Loucy (cell line): ENCODE results near the gene TMSB4Y.

Experiments
- H2AFZ ChIP-seq: fragments of 200-600 bp; sonication (generic); 2 replicates; pipeline ENCODE4 v1.6.0; 2016; ENCODE audit warnings: antibody characterized with exemption, mild to moderate bottlenecking, low read length, moderate library complexity
- H3F3A ChIP-seq: fragments of 200-600 bp; 2 replicates; pipeline ENCODE4 v1.6.0; 2016; ENCODE audit warnings: antibody characterized with exemption, low read depth, mild to moderate bottlenecking
- H3K27me3 ChIP-seq: fragments of 200-600 bp; sonication (generic); 2 replicates; pipeline ENCODE4 v1.6.1; 2014; ENCODE audit warnings: low read length, mild to moderate bottlenecking; ENCODE audit not compliant: insufficient read depth, poor library complexity, severe bottlenecking
- H3K36me3 ChIP-seq: fragments of 200-600 bp; sonication (generic); 2 replicates; pipeline ENCODE4 v1.6.1; 2016; ENCODE audit warnings: low read length; ENCODE audit not compliant: insufficient read depth
- H3K4me1 ChIP-seq: fragments of 200-600 bp; sonication (generic); 2 replicates; pipeline ENCODE4 v1.5.1; 2014; ENCODE audit warnings: low read length, mild to moderate bottlenecking; ENCODE audit not compliant: insufficient read depth, poor library complexity, severe bottlenecking
- H3K4me2 ChIP-seq: fragments of 200-600 bp; sonication (generic); 2 replicates; pipeline ENCODE4 v1.6.0; 2014; ENCODE audit warnings: antibody characterized with exemption, low read length, low read depth, mild to moderate bottlenecking; ENCODE audit not compliant: poor library complexity, severe bottlenecking
- H3K4me3 ChIP-seq: fragments of 200-600 bp; sonication (generic); 2 replicates; pipeline ENCODE4 v1.5.1; 2014; ENCODE audit warnings: low read length, mild to moderate bottlenecking, mixed read lengths; ENCODE audit not compliant: poor library complexity, severe bottlenecking
- H3K79me2 ChIP-seq: fragments of 200-600 bp; sonication (generic); 2 replicates; pipeline ENCODE4 v1.6.1; 2014; ENCODE audit warnings: low read length; ENCODE audit not compliant: insufficient read depth
- H3K9ac ChIP-seq: fragments of 200-600 bp; sonication (generic); 2 replicates; pipeline ENCODE4 v1.6.0; 2014; ENCODE audit warnings: mild to moderate bottlenecking, low read depth, low read length, moderate library complexity; ENCODE audit not compliant: poor library complexity, severe bottlenecking
- H3K9me2 ChIP-seq: fragments of 200-600 bp; sonication (generic); replicated peaks from 2 replicates; pipeline ENCODE4 v1.6.1; 2016; ENCODE audit warnings: low read depth, low read length, mixed read lengths
- H3K9me3 ChIP-seq: fragments of 200-600 bp; sonication (generic); 2 replicates; pipeline ENCODE4 v1.6.1; 2014; ENCODE audit warnings: mild to moderate bottlenecking, antibody characterized with exemption, low read length, low read depth; ENCODE audit not compliant: insufficient read depth
- H4K20me1 ChIP-seq: fragments of 200-600 bp; sonication (generic); 2 replicates; pipeline ENCODE4 v1.6.0; 2014; ENCODE audit warnings: antibody characterized with exemption, low read length, mild to moderate bottlenecking; ENCODE audit not compliant: insufficient read depth, poor library complexity, severe bottlenecking
- CTCF ChIP-seq: fragments of 200-600 bp; sonication (generic); conservative IDR thresholded peaks from 2 replicates; pipeline ENCODE4 v1.5.1; 2014; ENCODE audit warnings: mild to moderate bottlenecking, antibody characterized with exemption, low read length
- EZH2phosphoT487 ChIP-seq: fragments of 200-600 bp; IDR thresholded peaks from 2 replicates; pipeline ENCODE4 v1.6.1; 2018; ENCODE audit warnings: antibody characterized with exemption, mild to moderate bottlenecking, moderate library complexity, borderline replicate concordance

The TMSB4Y gene

GRCh38 chrY:13702276-13702675 lies 1.4 kb upstream of the TMSB4Y start:
- Histone ChIP-seq H3K9ac (no peak overlapping the region), H3K4me2 (no peak overlapping the region)

GRCh38 chrY:13704121-13704930 lies 627 bp downstream of the TMSB4Y start:
- Histone ChIP-seq H3K9me3 (no peaks in the 10 kb centered on the region), H3K79me2 (no peaks in the 10 kb centered on the region), H3K9me2 (no peaks in the 10 kb centered on the region), H3K4me1 (no peaks in the 10 kb centered on the region), H4K20me1 (no peaks in the 10 kb centered on the region), H3K9ac (no peak overlapping the region), H2AFZ (no peak overlapping the region), H3F3A (no peaks in the 10 kb centered on the region), H3K36me3 (no peaks in the 10 kb centered on the region), H3K4me3 (no peak overlapping the region), H3K27me3 (no peaks in the 10 kb centered on the region), H3K4me2 (no peak overlapping the region)
- TF ChIP-seq CTCF = no peak
- TF ChIP-seq EZH2phosphoT487 = no peak

More at GRCh38 chrY:13702276-13702675, 1.4 kb upstream of the TMSB4Y start:
- H3F3A ChIP-seq = no peaks in the 10 kb centered on the region
- no peaks in the 10 kb centered on the region for H3K36me3 ChIP-seq
- no peaks in the 10 kb centered on the region for H3K4me1 ChIP-seq
- H3K4me3 ChIP-seq = no peak overlapping the region
- no peaks in the 10 kb centered on the region for H4K20me1 ChIP-seq
- TF ChIP-seq EZH2phosphoT487 (no peak), CTCF (no peak)
- no peaks in the 10 kb centered on the region for H3K27me3 ChIP-seq
- H3K9me2 ChIP-seq = no peaks in the 10 kb centered on the region
- H2AFZ ChIP-seq = no peak overlapping the region
- no peaks in the 10 kb centered on the region for H3K9me3 ChIP-seq
- H3K79me2 ChIP-seq = no peaks in the 10 kb centered on the region

- H2AFZ ChIP-seq = no peak overlapping the region
- H3K79me2 ChIP-seq = no peaks in the 10 kb centered on the region
- no peaks in the 10 kb centered on the region for H3K36me3 ChIP-seq
- no peaks in the 10 kb centered on the region for H3K27me3 ChIP-seq
- H4K20me1 ChIP-seq = no peaks in the 10 kb centered on the region
- H3F3A ChIP-seq = no peaks in the 10 kb centered on the region
- H3K4me1 ChIP-seq = no peaks in the 10 kb centered on the region
- H3K4me3 ChIP-seq = no peak overlapping the region
- no peak overlapping the region for H3K9ac ChIP-seq
- TF ChIP-seq EZH2phosphoT487 = no peak
- TF ChIP-seq CTCF = no peak
- H3K9me2 ChIP-seq = no peaks in the 10 kb centered on the region
- H3K9me3 ChIP-seq = no peaks in the 10 kb centered on the region
- no peak overlapping the region for H3K4me2 ChIP-seq
Measured at GRCh38 chrY:13705197-13705596, 1.5 kb downstream of the TMSB4Y start.
